ENCODE data around the gene SPATA2L.
A peak's percentile ranks its signal among the peaks of the same experiment; 100 is the strongest.

Gene SPATA2L

GRCh38 chr16:89701425-89702406 lies at the start of gene SPATA2L:
TSS of gene SPATA2L (minus strand) at chr16:89701705. CDS start at chr16:89701232, 473 bp downstream.
- DNase-seq (ENCODE audit: low read depth): peak; percentile 84

GRCh38 chr16:89749637-89750036 lies 48.1 kb upstream of the SPATA2L start:
- no peak for DNase-seq (ENCODE audit: low read depth)

GRCh38 chr16:89748921-89749320 lies 47.4 kb upstream of the SPATA2L start:
- no peak for DNase-seq (ENCODE audit: low read depth)

- no peak for DNase-seq (ENCODE audit: low read depth)
Observed at GRCh38 chr16:89748076-89748475, 46.6 kb upstream of the SPATA2L start.

- DNase-seq (ENCODE audit: low read depth): no peak
Observed at GRCh38 chr16:89746043-89746442, 44.5 kb upstream of the SPATA2L start.

- DNase-seq (ENCODE audit: low read depth): no peak
Observed at GRCh38 chr16:89744813-89745212, 43.3 kb upstream of the SPATA2L start.

- no peak for DNase-seq (ENCODE audit: low read depth)
Observed at GRCh38 chr16:89742948-89743347, 41.4 kb upstream of the SPATA2L start.

- no peak for DNase-seq (ENCODE audit: low read depth)
Observed at GRCh38 chr16:89741342-89742014, 40.0 kb upstream of the SPATA2L start.

GRCh38 chr16:89739383-89739782 lies 37.9 kb upstream of the SPATA2L start:
- no peak for DNase-seq (ENCODE audit: low read depth)

- no peak for DNase-seq (ENCODE audit: low read depth)
Observed at GRCh38 chr16:89738538-89739317, 37.2 kb upstream of the SPATA2L start.

GRCh38 chr16:89738072-89738377 lies 36.5 kb upstream of the SPATA2L start:
- no peak for DNase-seq (ENCODE audit: low read depth)

- no peak for DNase-seq (ENCODE audit: low read depth)
Observed at GRCh38 chr16:89737341-89738071, 36.0 kb upstream of the SPATA2L start.

- DNase-seq (ENCODE audit: low read depth): no peak
Observed at GRCh38 chr16:89736554-89736953, 35.0 kb upstream of the SPATA2L start.

GRCh38 chr16:89733792-89734191 lies 32.3 kb upstream of the SPATA2L start:
- DNase-seq (ENCODE audit: low read depth): no peak

- DNase-seq (ENCODE audit: low read depth): no peak
Observed at GRCh38 chr16:89733322-89733721, 31.8 kb upstream of the SPATA2L start.

- DNase-seq (ENCODE audit: low read depth): no peak
Observed at GRCh38 chr16:89732918-89733242, 31.4 kb upstream of the SPATA2L start.

GRCh38 chr16:89732142-89732917 lies 30.8 kb upstream of the SPATA2L start:
- no peak for DNase-seq (ENCODE audit: low read depth)

GRCh38 chr16:89730610-89731234 lies 29.2 kb upstream of the SPATA2L start:
- no peak for DNase-seq (ENCODE audit: low read depth)

- DNase-seq (ENCODE audit: low read depth): no peak
Observed at GRCh38 chr16:89729863-89730593, 28.5 kb upstream of the SPATA2L start.

- no peak for DNase-seq (ENCODE audit: low read depth)
Observed at GRCh38 chr16:89729293-89729692, 27.8 kb upstream of the SPATA2L start.
